Measurements from ENCODE around the gene LRRC8C. TPM values are rescaled to one million over a fixed set of nuclear protein-coding genes. Genes with fewer than 3 reads are reported as not detected.
"Not testable (repeated sequence)": the region's sequence is repeated elsewhere in the genome, so short reads cannot be mapped to it uniquely, and the experiment has no call there.

Gene LRRC8C
- total RNA-seq, 1 donor = 10.8 TPM

DNA sequence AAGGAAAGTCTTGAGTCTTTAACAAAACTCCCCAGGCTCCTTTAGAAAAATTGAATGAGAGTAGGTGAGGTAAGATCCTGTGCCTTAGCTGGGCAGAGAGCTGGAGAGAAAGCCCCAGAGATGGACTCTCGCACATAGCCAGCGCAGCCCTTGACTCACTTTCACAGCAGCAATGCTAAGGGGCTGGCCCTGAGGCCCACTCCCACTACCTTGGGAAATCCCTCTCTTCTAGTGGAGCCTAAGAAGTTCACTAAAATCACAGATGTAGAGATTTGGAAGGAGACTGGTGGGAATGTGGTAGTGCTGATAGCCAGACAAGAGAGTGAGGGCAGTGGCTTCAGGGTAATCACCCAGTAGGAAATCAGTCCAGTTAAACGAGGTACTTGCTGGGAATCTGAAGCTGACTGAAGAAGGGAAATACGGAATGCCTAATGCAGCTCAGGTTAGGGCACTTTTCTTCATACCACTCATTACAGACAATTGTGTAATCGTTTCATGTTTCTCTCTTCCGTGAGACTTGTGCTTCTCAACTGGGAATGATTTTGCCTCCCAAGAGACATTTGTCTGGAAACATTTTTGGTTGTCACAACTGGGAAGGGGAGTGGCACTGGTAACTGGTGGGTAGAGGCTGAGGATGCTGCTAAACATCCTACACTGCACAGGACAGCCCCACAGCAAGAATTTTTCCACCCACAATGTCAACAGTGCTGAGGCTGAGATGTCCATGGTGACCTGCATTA, 42.4 kb upstream of the LRRC8C start:
- TF ChIP-seq, protein P1, sequence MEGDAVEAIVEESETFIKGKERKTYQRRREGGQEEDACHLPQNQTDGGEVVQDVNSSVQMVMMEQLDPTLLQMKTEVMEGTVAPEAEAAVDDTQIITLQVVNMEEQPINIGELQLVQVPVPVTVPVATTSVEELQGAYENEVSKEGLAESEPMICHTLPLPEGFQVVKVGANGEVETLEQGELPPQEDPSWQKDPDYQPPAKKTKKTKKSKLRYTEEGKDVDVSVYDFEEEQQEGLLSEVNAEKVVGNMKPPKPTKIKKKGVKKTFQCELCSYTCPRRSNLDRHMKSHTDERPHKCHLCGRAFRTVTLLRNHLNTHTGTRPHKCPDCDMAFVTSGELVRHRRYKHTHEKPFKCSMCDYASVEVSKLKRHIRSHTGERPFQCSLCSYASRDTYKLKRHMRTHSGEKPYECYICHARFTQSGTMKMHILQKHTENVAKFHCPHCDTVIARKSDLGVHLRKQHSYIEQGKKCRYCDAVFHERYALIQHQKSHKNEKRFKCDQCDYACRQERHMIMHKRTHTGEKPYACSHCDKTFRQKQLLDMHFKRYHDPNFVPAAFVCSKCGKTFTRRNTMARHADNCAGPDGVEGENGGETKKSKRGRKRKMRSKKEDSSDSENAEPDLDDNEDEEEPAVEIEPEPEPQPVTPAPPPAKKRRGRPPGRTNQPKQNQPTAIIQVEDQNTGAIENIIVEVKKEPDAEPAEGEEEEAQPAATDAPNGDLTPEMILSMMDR (IDR thresholded peaks at IDR 0.05; ENCODE audit: insufficient read depth, low read depth, low read length) = no peak
- no peak for DNase-seq (ENCODE audit: low read depth)
- no peak overlapping the region for H3K4me3 ChIP-seq (ENCODE audit: low read depth, low read length)

GRCh38 chr1:89592861-89593302, 40.0 kb upstream of the LRRC8C start:
- not testable (repeated sequence) for H3K4me3 ChIP-seq (ENCODE audit: low read depth, low read length)

DNA sequence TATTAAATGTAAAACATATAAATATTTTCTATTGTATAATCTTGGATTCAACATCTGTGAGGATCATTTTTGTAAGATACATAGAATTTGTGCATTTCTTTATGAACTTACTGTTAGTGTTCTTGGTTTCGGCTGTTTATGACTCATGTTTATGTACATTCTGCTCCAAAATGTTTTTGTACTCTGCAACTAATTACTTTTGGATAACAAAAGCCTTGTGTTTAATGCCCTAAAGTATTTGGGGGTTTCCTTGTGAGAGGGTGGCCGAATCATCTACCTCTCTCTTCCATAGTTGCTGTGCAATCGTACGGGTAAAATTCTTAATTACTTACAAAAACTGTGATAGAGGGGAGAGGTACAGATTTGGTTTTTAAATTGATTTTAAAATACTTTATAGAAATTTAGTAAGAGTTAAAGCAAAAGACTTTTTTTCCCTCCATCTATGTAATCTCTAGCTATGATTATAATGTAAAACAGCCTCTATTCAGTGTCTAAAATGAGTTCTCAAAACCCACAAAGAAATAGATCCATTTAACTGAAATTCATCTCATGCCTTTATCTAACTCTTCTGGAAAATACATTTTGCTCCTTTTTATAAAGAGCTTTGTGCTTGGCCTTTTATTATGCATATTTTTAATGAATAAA, 38.7 kb upstream of the LRRC8C start:
- no peak overlapping the region for H3K4me3 ChIP-seq (ENCODE audit: low read depth, low read length)
- DNase-seq (ENCODE audit: low read depth) = no peak
- TF ChIP-seq, protein P1 (IDR thresholded peaks at IDR 0.05; ENCODE audit: insufficient read depth, low read depth, low read length) = no peak

More at GRCh38 chr1:89592861-89593302, 40.0 kb upstream of the LRRC8C start:
- DNase-seq (ENCODE audit: low read depth) = not testable (repeated sequence)

- no peak overlapping the region for H3K4me3 ChIP-seq (ENCODE audit: low read depth, low read length)
- TF ChIP-seq, protein P1 (IDR thresholded peaks at IDR 0.05; ENCODE audit: insufficient read depth, low read depth, low read length) = no peak
- no peak for DNase-seq (ENCODE audit: low read depth)
Observed at GRCh38 chr1:89596698-89597097, 36.2 kb upstream of the LRRC8C start.

DNA sequence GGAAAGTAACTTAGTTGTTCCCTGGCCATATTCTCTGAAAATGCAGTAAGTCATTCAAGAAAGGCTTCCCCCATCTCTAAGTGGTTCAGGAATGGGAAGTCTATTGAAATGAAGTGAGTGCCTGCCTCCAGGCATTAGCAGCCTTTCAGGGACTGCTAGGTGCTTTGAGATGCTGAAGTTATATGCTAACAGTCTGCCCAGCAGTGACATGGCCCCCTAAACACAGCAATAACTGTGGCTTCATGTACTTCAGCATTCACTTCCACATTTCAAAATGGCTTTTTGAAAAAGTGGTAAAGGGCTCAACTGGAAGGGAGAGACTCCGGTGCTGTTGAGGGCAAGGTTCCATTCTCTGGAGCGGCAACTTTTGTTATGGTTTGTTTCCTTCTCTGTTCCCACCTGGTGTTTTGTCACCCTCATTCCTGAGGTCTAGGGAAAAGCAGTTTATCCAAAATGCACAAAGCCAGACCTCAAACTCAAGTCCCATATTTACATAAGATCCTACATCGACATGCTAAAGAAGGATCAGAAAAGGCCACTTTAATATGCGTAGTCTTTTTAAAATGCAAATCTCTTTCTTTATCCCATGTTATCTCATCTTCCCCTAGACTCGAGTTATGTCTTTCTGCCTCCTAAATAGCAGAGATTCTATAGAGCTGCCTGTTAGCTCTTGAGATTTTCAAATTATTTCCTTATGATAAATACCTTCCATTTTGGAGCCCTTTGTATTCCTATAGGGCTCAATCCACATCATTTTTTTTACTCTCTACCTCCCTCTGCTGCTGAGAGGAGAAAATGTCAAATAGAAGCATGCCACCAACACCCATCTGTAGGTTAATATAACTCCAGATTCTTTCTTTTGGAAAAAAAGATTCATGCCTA, 34.2 kb upstream of the LRRC8C start:
- DNase-seq (ENCODE audit: low read depth) = peak; percentile 45
- no peak overlapping the region for H3K4me3 ChIP-seq (ENCODE audit: low read depth, low read length)
- TF ChIP-seq, protein P1 (IDR thresholded peaks at IDR 0.05; ENCODE audit: insufficient read depth, low read depth, low read length) = peak; percentile 72

DNA sequence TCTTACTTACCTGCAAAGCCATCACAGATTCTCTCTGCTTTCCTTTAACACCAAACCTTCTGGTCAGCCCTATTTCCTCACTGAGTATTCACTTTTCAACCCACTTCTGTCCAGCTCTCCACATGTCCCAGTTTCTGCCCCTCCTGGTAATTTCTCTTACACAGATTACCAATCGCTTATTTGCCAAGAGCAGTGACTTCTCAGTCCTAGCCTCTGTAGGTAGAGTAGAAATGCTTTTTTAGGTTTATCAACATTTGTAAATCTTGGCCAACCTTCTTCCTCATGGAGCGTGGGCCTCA, 33.6 kb upstream of the LRRC8C start:
- no peak overlapping the region for H3K4me3 ChIP-seq (ENCODE audit: low read depth, low read length)
- TF ChIP-seq, protein P1 (IDR thresholded peaks at IDR 0.05; ENCODE audit: insufficient read depth, low read depth, low read length) = no peak
- no peak for DNase-seq (ENCODE audit: low read depth)

All from fibroblast of villous mesenchyme (primary cell).